ENCODE data around the gene GRIP2.

GRCh38 chr3:14482271-14482721, 57.8 kb downstream of the GRIP2 start:
- TF ChIP-seq CTCF (IDR thresholded peaks at IDR 0.05), result no peak
- TF ChIP-seq POLR2A (IDR thresholded peaks at IDR 0.05), result no peak
- no peak for TF ChIP-seq EP300 (IDR thresholded peaks at IDR 0.05)

All from ovary (tissue), 3 donors.